ENCODE data around the gene DHRS9. TPM values are rescaled to one million over a fixed set of nuclear protein-coding genes. Genes with fewer than 3 reads are reported as not detected.

DHRS9 gene
- total RNA-seq, 3 donors from 2014 or later, result 0.73 to 7.8 (median 3.3) TPM

DNA sequence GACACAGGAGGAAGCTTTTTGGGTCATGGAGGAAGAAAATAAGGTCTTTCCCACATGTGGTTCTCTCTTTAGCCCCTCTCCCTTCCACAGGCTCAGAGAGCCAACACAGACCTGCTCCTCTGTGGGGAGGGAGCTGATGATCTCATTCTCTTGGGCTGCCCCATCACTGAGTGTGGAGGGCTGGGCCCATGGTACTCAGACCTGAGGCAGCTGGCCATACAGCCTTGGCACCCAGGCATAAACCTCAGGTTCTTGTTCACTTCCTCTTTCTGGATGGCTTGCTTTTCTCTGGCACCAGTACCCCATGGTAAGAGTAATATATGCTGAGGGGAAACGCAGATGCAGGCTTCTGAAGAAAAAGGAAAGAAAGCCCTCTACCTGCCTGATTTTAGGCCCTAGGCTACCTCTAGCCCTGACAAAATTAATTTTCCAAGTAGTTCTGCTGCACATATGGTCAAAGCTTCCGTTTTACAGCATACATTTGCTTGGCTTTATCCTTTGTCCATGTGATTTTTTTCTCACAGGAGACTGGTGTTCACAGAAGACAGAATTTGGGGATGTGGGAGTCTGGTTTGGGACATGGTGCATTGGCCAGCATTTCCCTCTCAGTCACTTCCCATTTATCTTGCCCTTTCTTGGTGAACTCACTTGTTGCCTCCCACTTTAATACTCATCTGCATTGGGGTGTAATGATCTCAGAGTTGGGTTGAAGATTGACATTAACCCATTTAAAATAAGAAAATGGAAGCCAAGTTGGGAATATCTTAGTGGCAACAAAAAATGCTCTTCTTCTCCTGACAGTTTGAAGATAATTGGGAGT lies 11.1 kb downstream of the DHRS9 start:
- Histone ChIP-seq H3K27me3 (no peaks in the 10 kb centered on the region), H3K36me3 (no peaks in the 10 kb centered on the region), H3K9me3 (no peaks in the 10 kb centered on the region), H3K4me1 (no peaks in the 10 kb centered on the region), H3K4me3 (no peak overlapping the region), H3K27ac (no peak overlapping the region)
- intact Hi-C loops (cut with DNase I; ENCODE audit: low total_unique reads), result no loop called here
- no peak for TF ChIP-seq POLR2AphosphoS5 (IDR thresholded peaks at IDR 0.05)
- no peak for TF ChIP-seq POLR2A (IDR thresholded peaks at IDR 0.05)
- TF ChIP-seq, protein P1, sequence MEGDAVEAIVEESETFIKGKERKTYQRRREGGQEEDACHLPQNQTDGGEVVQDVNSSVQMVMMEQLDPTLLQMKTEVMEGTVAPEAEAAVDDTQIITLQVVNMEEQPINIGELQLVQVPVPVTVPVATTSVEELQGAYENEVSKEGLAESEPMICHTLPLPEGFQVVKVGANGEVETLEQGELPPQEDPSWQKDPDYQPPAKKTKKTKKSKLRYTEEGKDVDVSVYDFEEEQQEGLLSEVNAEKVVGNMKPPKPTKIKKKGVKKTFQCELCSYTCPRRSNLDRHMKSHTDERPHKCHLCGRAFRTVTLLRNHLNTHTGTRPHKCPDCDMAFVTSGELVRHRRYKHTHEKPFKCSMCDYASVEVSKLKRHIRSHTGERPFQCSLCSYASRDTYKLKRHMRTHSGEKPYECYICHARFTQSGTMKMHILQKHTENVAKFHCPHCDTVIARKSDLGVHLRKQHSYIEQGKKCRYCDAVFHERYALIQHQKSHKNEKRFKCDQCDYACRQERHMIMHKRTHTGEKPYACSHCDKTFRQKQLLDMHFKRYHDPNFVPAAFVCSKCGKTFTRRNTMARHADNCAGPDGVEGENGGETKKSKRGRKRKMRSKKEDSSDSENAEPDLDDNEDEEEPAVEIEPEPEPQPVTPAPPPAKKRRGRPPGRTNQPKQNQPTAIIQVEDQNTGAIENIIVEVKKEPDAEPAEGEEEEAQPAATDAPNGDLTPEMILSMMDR (IDR thresholded peaks at IDR 0.05), result no peak
- DNase-seq (ENCODE audit: low spot score in 2 of 2), result no peak

DNA sequence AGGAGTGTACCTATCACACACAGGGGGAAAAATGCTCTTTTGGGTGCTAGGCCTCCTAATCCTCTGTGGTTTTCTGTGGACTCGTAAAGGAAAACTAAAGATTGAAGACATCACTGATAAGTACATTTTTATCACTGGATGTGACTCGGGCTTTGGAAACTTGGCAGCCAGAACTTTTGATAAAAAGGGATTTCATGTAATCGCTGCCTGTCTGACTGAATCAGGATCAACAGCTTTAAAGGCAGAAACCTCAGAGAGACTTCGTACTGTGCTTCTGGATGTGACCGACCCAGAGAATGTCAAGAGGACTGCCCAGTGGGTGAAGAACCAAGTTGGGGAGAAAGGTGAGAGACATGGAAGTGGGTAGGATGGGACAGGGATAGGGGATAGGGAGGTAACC lies 12.2 kb downstream of the DHRS9 start:
- Histone ChIP-seq H3K27me3 (no peaks in the 10 kb centered on the region), H3K36me3 (no peaks in the 10 kb centered on the region), H3K9me3 (no peaks in the 10 kb centered on the region), H3K4me1 (no peaks in the 10 kb centered on the region), H3K27ac (no peak overlapping the region), H3K4me3 (no peak overlapping the region)
- intact Hi-C loops (cut with DNase I; ENCODE audit: low total_unique reads), result no loop called here
- TF ChIP-seq POLR2AphosphoS5 (IDR thresholded peaks at IDR 0.05), result no peak
- no peak for TF ChIP-seq POLR2A (IDR thresholded peaks at IDR 0.05)
- TF ChIP-seq, protein P1 (IDR thresholded peaks at IDR 0.05), result no peak
- DNase-seq (ENCODE audit: low spot score in 2 of 2), result no peak

DNA sequence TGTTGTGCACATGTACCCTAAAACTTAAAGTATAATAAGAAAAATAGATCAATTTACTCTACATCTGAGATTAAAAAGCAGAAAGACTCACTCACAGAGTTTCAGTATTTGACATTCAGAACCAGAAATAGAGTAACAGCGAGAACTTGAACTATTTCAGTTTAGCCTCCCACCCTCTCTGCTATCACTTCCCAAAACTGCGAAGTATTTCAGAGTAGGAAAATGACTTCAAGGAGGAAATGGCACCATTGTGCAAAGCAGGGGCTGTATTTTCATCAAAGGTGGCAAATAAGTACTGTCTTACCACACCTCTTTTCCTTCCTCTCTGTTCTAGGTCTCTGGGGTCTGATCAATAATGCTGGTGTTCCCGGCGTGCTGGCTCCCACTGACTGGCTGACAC lies 13.6 kb downstream of the DHRS9 start:
- Histone ChIP-seq H3K36me3 (no peaks in the 10 kb centered on the region), H3K9me3 (no peaks in the 10 kb centered on the region), H3K27ac (no peak overlapping the region), H3K4me1 (no peaks in the 10 kb centered on the region), H3K4me3 (no peak overlapping the region), H3K27me3 (no peaks in the 10 kb centered on the region)
- intact Hi-C loops (cut with DNase I; ENCODE audit: low total_unique reads), result loop anchor here (1.0 kb wide), 1 partner anchor 8 kb away; no protein-coding TSS in a partner anchor
- no peak for DNase-seq (ENCODE audit: low spot score in 2 of 2)
- TF ChIP-seq POLR2AphosphoS5 (IDR thresholded peaks at IDR 0.05), result no peak
- no peak for TF ChIP-seq POLR2A (IDR thresholded peaks at IDR 0.05)
- TF ChIP-seq, protein P1 (IDR thresholded peaks at IDR 0.05), result no peak

DNA sequence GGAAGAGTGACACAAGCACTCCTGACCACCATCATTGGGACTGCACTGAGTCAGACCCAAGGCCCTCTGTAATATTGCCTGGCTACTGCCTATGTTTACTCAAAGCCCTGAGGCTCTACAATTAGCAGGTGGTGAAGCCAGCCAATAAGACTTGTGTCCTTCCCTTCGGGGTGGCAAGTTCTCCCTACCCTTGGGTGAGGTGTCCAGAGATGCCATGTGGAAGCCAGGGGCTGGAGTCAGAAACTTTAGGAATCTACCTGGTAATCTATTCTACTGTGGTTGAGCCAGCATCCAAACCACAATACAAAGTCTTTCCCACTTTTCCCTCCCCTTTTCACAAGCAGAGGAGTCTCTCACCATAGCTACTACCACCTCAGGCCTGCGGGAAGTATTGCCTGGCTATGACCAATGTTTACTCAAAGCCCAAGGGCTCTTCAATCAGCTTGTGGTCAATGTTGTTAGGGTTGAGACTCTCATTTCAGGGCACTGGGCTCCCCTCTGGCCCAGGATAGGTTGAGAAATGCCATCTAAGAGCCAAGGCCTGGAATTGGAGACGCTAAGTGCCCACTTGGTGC lies 17.6 kb downstream of the DHRS9 start:
- no peak overlapping the region for H3K4me3 ChIP-seq
- no peaks in the 10 kb centered on the region for H3K36me3 ChIP-seq
- TF ChIP-seq POLR2AphosphoS5 (IDR thresholded peaks at IDR 0.05) (no peak), POLR2A (IDR thresholded peaks at IDR 0.05) (no peak)
- TF ChIP-seq, protein P1 (IDR thresholded peaks at IDR 0.05), result no peak
- H3K9me3 ChIP-seq, result no peaks in the 10 kb centered on the region
- H3K4me1 ChIP-seq, result peaks cover 0 to 2% of the 10 kb centered on the region in 2 donors
- intact Hi-C loops (cut with DNase I; ENCODE audit: low total_unique reads), result no loop called here
- peak overlapping the region in 1 of 2 donors; percentile 12 for H3K27ac ChIP-seq
- H3K27me3 ChIP-seq, result no peaks in the 10 kb centered on the region
- no peak for DNase-seq (ENCODE audit: low spot score in 2 of 2)

DNA sequence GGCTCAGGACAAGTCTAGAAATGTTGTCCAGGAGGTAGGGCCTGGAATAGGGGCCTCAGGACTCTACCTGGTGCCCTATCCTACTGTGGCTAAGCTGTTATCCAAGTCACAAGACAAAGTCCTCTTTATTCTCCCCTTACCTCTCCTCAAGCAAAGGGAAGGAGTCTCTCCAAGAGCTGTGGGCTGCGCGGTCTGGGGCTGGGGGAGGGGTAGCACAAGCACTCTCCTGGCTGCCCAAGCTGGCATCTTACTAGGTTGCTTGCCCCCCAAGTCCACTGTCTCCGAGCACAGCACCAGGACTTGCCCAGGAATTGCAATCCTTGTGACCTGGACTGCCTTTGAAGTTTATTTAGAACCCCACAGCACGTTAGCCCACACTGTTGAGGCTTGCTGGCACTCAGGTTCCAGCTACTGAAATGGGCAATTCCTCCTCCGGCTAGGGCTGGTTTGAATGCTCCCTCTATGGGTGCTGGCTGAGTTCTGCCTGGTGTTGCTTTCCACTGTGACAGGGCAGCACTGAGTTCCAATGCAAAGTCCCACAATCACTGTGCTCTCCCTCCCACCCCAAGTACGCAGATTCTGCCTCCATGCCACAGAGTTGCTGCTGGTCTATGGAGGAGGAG lies 18.5 kb downstream of the DHRS9 start:
- Histone ChIP-seq H3K4me1 (peaks cover 0 to 2% of the 10 kb centered on the region in 2 donors), H3K27me3 (no peaks in the 10 kb centered on the region), H3K9me3 (no peaks in the 10 kb centered on the region), H3K4me3 (no peak overlapping the region), H3K27ac (peak overlapping the region in 1 of 2 donors; percentile 12), H3K36me3 (no peaks in the 10 kb centered on the region)
- TF ChIP-seq, protein P1 (IDR thresholded peaks at IDR 0.05), result no peak
- TF ChIP-seq POLR2AphosphoS5 (IDR thresholded peaks at IDR 0.05) (no peak), POLR2A (IDR thresholded peaks at IDR 0.05) (no peak)
- intact Hi-C loops (cut with DNase I; ENCODE audit: low total_unique reads), result no loop called here
- no peak for DNase-seq (ENCODE audit: low spot score in 2 of 2)

All from breast epithelium (tissue), 4 donors.